HepG2 (cell line): ENCODE data around the gene BIVM.

Experiments
- AFF4 ChIP-seq: sonication (generic); formaldehyde crosslinking; IDR thresholded peaks from 2 replicates; pipeline ENCODE4 v1.4.0; 2020; ENCODE audit warnings: missing genetic modification reagents
- ASH2L ChIP-seq: fragments of 300-600, 200-600 bp; sonication (generic); IDR thresholded peaks from 2 replicates; pipeline ENCODE4 v1.7.0; 2017; ENCODE audit warnings: low read depth, mild to moderate bottlenecking, moderate library complexity, mixed read lengths, low read length; ENCODE audit not compliant: insufficient read length
- ATF4 ChIP-seq, 2 experiments: fragments of 450-650 bp in 1 of 2; sonication (generic) in 1 of 2; formaldehyde crosslinking; IDR thresholded peaks; 2 replicates each; pipeline versions ENCODE4 v1.5.0 to v1.8.0; 2020 to 2022; ENCODE audit warnings: mild to moderate bottlenecking in 1 of 2, missing genetic modification reagents in 1 of 2
- CTCF ChIP-seq: sonication (generic); formaldehyde crosslinking; IDR thresholded peaks from 2 replicates; pipeline ENCODE4 v1.5.0; 2020; ENCODE audit warnings: mild to moderate bottlenecking, missing genetic modification reagents, moderate library complexity
- EP300 ChIP-seq, 3 experiments: sonication (generic) in 1 of 3; formaldehyde crosslinking in 1 of 3; IDR thresholded peaks; 2 replicates each; pipeline versions ENCODE4 v1.5.1 to v1.6.1; 2011 to 2020; ENCODE audit warnings: low read depth in 2 of 3, low read length in 2 of 3, borderline replicate concordance in 1 of 3, improper control_type of control experiment in 1 of 3, mild to moderate bottlenecking in 1 of 3, missing genetic modification reagents in 1 of 3, moderate library complexity in 1 of 3
- ERF ChIP-seq: IDR thresholded peaks from 2 replicates; pipeline ENCODE4 v1.6.1; 2018; ENCODE audit warnings: missing biosample characterization, missing genetic modification reagents
- EZH2 ChIP-seq: conservative IDR thresholded peaks from 2 replicates; pipeline ENCODE4 v1.6.1; 2012; ENCODE audit warnings: mild to moderate bottlenecking, low read depth, low read length, moderate library complexity
- HOXD1 ChIP-seq: sonication (generic); formaldehyde crosslinking; IDR thresholded peaks from 2 replicates; pipeline ENCODE4 v1.5.0; 2020; ENCODE audit warnings: missing genetic modification reagents
- SP1 ChIP-seq, 2 experiments: fragments of 450-650 bp in 1 of 2; sonication (generic) in 1 of 2; formaldehyde crosslinking in 1 of 2; IDR thresholded peaks; 2 replicates each; pipeline versions ENCODE4 v1.4.0 to v1.6.1; 2016 to 2020; ENCODE audit warnings: missing genetic modification reagents in 1 of 2
- ZFP36 ChIP-seq: fragments of 150-350 bp; IDR thresholded peaks from 2 replicates; pipeline ENCODE4 v1.6.1; 2018; ENCODE audit warnings: borderline replicate concordance, low read length, low read depth; ENCODE audit not compliant: partially characterized antibody
- ZNF546 ChIP-seq: sonication (generic); formaldehyde crosslinking; conservative IDR thresholded peaks from 2 replicates; pipeline ENCODE4 v1.8.1; 2023; ENCODE audit warnings: mild to moderate bottlenecking, missing genetic modification reagents
- ZSCAN12 ChIP-seq: sonication (generic); formaldehyde crosslinking; IDR thresholded peaks from 2 replicates; pipeline ENCODE4 v1.9.0; 2021; ENCODE audit warnings: mild to moderate bottlenecking, missing genetic modification reagents

GRCh38 chr13:102875256-102875655 lies 76.3 kb downstream of the BIVM start:
- TF ChIP-seq ERF (CRISPR knock-in tag) (no peak), ATF4 (CRISPR knock-in tag; IDR thresholded peaks at IDR 0.05) (no peak), EP300 (IDR thresholded peaks at IDR 0.05; ENCODE audit: low read depth in 2 of 2, low read length in 2 of 2) (no peak), EP300 (CRISPR knock-in tag; IDR thresholded peaks at IDR 0.05; ENCODE audit: borderline replicate concordance) (no peak), EZH2 (no peak), CTCF (CRISPR knock-in tag) (no peak), HOXD1 (CRISPR knock-in tag) (no peak), ZFP36 (no peak), AFF4 (CRISPR knock-in tag) (no peak), SP1 (IDR thresholded peaks at IDR 0.05) (no peak), SP1 (CRISPR knock-in tag; IDR thresholded peaks at IDR 0.05) (no peak), ZNF546 (CRISPR knock-in tag) (no peak), ASH2L (no peak), ZSCAN12 (CRISPR knock-in tag) (no peak)
